GM12801 (cell line): Measurements from ENCODE around the gene EIF2S2.

Source experiments
- TF ChIP-seq, protein P1 (sequence below): IDR thresholded peaks from one replicate; pipeline ENCODE4 v1.5.1; 2011; ENCODE audit warnings: control low read depth; ENCODE audit not compliant: insufficient read length; ENCODE audit errors: extremely low read depth

Gene EIF2S2

DNA sequence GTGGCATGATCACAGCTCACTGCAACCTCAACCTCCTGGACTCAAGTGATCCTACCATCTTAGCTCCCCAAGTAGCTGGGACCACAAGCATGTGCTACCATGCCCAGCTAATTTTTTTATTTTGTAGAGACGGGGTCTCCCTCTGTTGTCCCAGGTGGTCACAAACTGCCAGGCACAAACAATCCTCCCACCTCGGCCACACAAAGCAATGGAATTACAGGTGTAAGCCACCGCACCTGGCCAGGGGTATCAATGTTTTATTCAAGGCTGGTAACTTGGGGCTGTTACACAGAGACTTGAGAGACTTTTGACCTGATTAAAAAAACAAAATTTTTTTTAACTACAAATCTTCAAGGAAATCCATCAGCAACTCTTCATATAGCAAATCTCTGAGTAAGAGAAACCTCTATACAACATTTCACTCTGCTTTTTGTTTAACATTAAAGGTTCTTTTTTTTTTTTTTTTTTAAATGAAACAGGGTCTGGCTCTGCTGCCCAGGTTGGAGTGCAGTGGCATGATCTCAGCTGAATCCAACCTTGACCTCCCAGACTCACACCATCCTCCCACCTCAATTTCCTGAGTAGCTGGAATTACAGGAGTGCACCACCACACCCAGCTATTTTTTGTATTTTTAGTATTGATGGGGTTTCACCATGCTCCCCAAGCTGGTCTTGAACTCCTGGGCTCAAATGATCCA is 5.9 kb downstream of the EIF2S2 start:
- TF ChIP-seq, protein P1, sequence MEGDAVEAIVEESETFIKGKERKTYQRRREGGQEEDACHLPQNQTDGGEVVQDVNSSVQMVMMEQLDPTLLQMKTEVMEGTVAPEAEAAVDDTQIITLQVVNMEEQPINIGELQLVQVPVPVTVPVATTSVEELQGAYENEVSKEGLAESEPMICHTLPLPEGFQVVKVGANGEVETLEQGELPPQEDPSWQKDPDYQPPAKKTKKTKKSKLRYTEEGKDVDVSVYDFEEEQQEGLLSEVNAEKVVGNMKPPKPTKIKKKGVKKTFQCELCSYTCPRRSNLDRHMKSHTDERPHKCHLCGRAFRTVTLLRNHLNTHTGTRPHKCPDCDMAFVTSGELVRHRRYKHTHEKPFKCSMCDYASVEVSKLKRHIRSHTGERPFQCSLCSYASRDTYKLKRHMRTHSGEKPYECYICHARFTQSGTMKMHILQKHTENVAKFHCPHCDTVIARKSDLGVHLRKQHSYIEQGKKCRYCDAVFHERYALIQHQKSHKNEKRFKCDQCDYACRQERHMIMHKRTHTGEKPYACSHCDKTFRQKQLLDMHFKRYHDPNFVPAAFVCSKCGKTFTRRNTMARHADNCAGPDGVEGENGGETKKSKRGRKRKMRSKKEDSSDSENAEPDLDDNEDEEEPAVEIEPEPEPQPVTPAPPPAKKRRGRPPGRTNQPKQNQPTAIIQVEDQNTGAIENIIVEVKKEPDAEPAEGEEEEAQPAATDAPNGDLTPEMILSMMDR = no peak

DNA sequence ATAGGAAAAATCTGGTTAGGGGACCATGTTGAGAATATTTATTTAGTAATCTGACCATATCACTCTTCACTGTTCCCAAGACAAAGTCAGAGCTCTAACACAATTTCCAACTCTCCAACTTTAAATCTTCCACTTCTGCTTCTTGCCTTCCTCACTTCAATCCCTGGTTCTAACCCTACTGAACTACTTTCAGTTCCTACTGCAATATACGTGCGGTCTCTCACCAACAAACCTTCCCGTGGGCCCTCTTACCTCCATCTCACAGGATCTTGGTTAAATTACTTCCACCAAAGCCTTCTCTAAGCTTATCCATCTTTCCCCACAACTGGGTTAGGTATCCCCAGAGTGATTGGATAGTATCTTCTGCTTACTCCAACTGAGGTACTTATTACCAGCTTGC is 8.0 kb downstream of the EIF2S2 start:
- TF ChIP-seq, protein P1 = no peak

DNA sequence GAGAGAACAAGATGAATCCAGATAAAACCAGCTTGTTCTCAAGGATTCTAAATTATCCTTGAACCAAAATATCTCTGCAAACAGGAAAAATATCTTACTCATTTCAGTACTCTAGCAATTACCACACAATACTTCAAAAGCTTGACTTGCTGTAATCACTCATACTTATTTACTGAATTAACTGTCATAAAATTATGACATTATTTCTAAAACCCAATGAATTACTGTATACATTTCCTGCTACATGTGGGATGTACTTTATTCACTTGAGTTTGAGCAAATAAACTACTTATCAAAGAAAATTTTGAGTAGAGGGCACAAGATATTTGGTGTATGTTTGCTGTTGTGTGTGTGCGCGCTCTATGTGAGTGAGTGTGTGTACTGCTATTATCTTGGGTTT is 9.7 kb downstream of the EIF2S2 start:
- TF ChIP-seq, protein P1 = no peak

DNA sequence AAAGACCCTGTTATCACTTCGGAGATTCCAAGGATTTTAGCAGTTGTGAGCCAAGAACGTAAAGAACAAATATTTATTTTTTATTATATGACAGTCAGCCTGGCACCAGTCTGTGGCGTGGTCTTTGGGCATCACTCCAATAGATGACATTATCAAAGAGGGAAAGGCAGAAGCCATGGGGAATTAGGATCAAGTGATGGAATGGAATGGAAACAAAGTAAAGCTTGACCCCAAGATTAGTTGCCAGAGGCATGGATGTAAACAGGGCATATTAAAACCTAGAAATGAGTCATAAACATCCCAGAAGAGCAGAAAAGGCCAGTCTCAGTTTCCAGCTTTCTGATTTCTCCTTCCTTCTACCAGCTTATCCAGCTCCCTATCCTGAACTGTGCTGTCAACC is 11.5 kb downstream of the EIF2S2 start:
- TF ChIP-seq, protein P1 = no peak

DNA sequence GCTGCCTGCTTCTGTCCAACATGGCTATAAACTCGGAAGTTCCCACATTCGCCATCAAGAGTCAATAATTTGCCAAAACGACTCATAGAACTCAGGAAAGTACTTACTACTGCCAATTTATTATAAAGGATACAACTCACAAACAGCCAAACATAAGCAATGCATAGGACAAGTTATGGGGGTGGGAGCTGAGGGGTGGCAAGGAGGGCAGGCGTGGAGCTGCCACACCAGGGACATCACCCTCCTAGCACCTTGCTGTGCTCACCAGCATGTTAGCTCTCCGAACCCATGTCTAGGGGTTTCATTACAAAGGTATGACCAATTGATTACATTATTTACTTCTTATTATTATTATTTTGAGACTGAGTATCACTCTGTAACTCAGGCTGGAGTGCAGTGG is 12.4 kb downstream of the EIF2S2 start:
- TF ChIP-seq, protein P1 = no peak

DNA sequence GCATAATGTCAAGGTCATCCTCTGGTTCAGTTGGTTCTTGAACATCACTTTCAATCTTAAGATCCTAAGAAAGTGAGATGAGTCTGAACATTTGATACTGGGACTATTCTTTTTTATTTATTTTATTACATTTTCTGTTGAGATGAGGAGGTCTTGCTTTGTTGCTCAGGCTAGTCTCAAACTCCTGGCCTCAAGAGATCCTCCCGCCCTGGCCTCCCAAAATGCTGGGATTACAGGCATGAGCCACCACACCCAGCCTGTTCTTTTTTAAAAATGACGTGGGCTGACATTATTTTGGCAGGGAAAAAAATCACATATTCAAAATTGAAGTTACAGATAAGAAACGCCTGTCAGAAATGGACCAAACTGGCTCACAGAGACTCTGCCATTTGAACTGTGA is 13.5 kb downstream of the EIF2S2 start:
- TF ChIP-seq, protein P1 = no peak

DNA sequence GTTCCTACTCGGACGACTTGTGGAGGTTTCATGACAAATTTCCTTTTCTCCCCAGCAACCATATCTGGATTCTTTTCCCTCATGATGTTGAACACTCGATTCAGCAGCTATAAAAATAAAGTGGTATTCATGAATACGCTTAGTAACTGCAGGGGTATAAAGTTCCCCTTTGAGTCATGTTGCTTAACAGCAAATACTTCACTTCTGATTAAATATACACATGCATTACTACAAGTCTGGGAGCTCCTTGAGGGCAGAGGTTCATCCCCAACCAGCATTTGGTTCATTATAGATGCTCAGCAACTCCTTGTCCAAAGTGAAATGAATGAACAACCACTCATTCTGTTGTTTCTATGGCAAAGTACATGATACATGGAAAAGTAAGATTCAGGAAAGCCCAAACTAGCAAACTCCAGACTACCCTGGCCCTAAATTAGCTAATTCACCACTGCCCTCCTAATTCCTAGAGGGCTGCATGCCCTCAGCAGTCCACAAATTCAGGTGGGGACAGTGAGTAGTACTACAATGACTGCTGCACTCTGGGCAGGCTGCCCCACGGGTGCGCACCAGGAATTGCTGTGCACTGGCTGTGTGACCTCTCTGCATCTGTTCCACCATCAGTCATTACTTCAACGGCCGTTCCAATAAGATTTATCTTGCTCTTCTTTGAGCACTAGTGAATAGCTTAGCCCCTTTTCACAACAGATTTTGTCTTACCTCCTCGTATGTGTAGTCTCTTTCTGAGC is 15.2 kb downstream of the EIF2S2 start:
- TF ChIP-seq, protein P1 = no peak
